Measurements from ENCODE around the gene CRYBG1.

GRCh38 chr6:106540432-106540831, 179.9 kb downstream of the CRYBG1 start:
- TF ChIP-seq RAD21 (IDR thresholded peaks at IDR 0.05; ENCODE audit: low read depth) (no peak), CREB1 (IDR thresholded peaks at IDR 0.05; ENCODE audit: low read depth) (no peak), REST (IDR thresholded peaks at IDR 0.05; ENCODE audit: low read depth) (no peak), MAX (IDR thresholded peaks at IDR 0.05) (no peak), TCF12 (IDR thresholded peaks at IDR 0.05; ENCODE audit: low read depth) (no peak), TAF1 (IDR thresholded peaks at IDR 0.05; ENCODE audit: low read depth) (no peak), YY1 (IDR thresholded peaks at IDR 0.05; ENCODE audit: low read depth) (no peak), TEAD4 (IDR thresholded peaks at IDR 0.05) (no peak), FOXM1 (IDR thresholded peaks at IDR 0.05; ENCODE audit: borderline replicate concordance, low read depth) (no peak), EP300 (IDR thresholded peaks at IDR 0.05; ENCODE audit: borderline replicate concordance) (no peak), CEBPB (IDR thresholded peaks at IDR 0.05) (no peak), EGR1 (IDR thresholded peaks at IDR 0.05) (no peak)

All from Ishikawa (cell line).